C4-2B (cell line): ENCODE measurements around the gene ZFR2.

ENCODE experiments used
- H3K27ac ChIP-seq: fragments of 450-650 bp; 2 replicates; pipeline ENCODE4 v1.5.1; 2017
- CTCF ChIP-seq: fragments of 450-650 bp; conservative IDR thresholded peaks from 2 replicates; pipeline ENCODE4 v1.5.1; 2017; ENCODE audit warnings: mild to moderate bottlenecking
- ZFX ChIP-seq: fragments of 450-650 bp; IDR thresholded peaks from 2 replicates; pipeline ENCODE4 v1.6.1; 2017

Gene ZFR2

GRCh38 chr19:3810708-3811355, 58.0 kb downstream of the ZFR2 start:
- no peak for TF ChIP-seq ZFX
- no peak for TF ChIP-seq CTCF
- no peak overlapping the region for H3K27ac ChIP-seq

- TF ChIP-seq CTCF (no peak), ZFX (no peak)
- H3K27ac ChIP-seq: no peak overlapping the region
These were observed 58.7 kb downstream of the ZFR2 start for GRCh38 chr19:3809881-3810707.

GRCh38 chr19:3808420-3809143, 60.3 kb downstream of the ZFR2 start:
- H3K27ac ChIP-seq: 0 out of 2 replicates have a peak overlapping the region, but pooled peaks have one; percentile 9
- TF ChIP-seq CTCF (no peak), ZFX (no peak)

- TF ChIP-seq ZFX (no peak), CTCF (no peak)
- peak overlapping the region; percentile 9; the same call in 1 of the 2 replicates for H3K27ac ChIP-seq
These were observed 61.1 kb downstream of the ZFR2 start for GRCh38 chr19:3807574-3808354.

- H3K27ac ChIP-seq: no peak overlapping the region
- TF ChIP-seq CTCF (no peak), ZFX (no peak)
These were observed 61.7 kb downstream of the ZFR2 start for GRCh38 chr19:3807131-3807480.

GRCh38 chr19:3805859-3806258, 63.0 kb downstream of the ZFR2 start:
- H3K27ac ChIP-seq: no peak overlapping the region
- TF ChIP-seq CTCF (no peak), ZFX (no peak)
